Activated CD8-positive, alpha-beta memory T cell treated with anti-CD3 and anti-CD28 coated beads for 4 hours (primary cell): Measurements from ENCODE around the gene HPSE2.
"Not testable (repeated sequence)": the region's sequence is repeated elsewhere in the genome, so short reads cannot be mapped to it uniquely, and the experiment has no call there.

Experiments
- DNase-seq, 2 donors: peaks; one replicate each; pipeline ENCODE4 v3.0.0-alpha.2; 2020; ENCODE audit warnings: low read depth in 2 of 2

HPSE2 gene

GRCh38 chr10:99235658-99236626, at the start of gene HPSE2:
Gene HPSE2 (minus strand): TSS chr10:99235852.
- DNase-seq: no peak

- no peak for DNase-seq
Measured at GRCh38 chr10:99280472-99280871, 44.8 kb upstream of the HPSE2 start.

- no peak for DNase-seq
Measured at GRCh38 chr10:99279626-99280111, 44.0 kb upstream of the HPSE2 start.

GRCh38 chr10:99276848-99277486, 41.3 kb upstream of the HPSE2 start:
- DNase-seq: no peak

GRCh38 chr10:99266383-99266782, 30.7 kb upstream of the HPSE2 start:
- DNase-seq: no peak

GRCh38 chr10:99248824-99249223, 13.2 kb upstream of the HPSE2 start:
- DNase-seq: no peak

GRCh38 chr10:99247893-99248292, 12.2 kb upstream of the HPSE2 start:
- not testable (repeated sequence) for DNase-seq

GRCh38 chr10:99236627-99237309, 1.1 kb upstream of the HPSE2 start:
- no peak for DNase-seq

- DNase-seq: no peak
Measured at GRCh38 chr10:99234791-99235657, 628 bp downstream of the HPSE2 start.

- no peak for DNase-seq
Measured at GRCh38 chr10:99234041-99234790, 1.4 kb downstream of the HPSE2 start.

- DNase-seq: no peak
Measured at GRCh38 chr10:99233689-99234037, 2.0 kb downstream of the HPSE2 start.

DNA sequence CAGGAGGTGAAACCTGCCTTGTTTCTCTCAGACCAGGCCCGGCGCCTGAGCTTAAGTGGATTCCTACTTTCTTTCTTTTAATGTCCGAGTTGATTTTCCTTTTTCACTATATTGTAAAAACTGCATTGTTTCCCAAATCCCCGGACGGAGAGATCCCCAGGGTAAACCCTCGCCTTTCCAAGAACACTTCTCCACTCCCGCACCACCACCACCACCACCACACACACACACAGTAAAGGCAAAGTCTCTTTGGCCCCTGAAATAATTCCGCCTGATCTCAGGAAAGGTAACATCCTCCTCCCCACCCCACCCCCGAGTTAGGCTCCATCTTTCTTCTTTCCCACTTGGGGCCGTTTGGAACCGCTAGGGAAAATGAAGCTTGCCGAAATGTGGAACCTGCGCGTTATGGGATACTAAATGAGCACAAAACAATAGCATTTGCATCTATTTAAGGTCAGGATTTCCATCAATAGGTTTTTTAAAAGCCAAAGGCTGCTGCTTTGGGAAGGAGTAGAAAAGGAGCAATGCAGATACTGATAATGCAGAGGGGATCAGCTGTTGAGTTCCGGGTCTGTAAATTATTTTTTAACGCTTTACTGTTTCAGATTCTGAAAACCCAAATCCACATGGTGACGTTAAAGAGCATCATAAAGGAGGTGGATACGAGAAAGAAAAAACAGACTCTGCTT, 2.5 kb downstream of the HPSE2 start:
- DNase-seq: no peak

- no peak for DNase-seq
Measured at GRCh38 chr10:99232360-99232999, 3.2 kb downstream of the HPSE2 start.

GRCh38 chr10:99224766-99225165, 10.9 kb downstream of the HPSE2 start:
- DNase-seq: no peak

DNA sequence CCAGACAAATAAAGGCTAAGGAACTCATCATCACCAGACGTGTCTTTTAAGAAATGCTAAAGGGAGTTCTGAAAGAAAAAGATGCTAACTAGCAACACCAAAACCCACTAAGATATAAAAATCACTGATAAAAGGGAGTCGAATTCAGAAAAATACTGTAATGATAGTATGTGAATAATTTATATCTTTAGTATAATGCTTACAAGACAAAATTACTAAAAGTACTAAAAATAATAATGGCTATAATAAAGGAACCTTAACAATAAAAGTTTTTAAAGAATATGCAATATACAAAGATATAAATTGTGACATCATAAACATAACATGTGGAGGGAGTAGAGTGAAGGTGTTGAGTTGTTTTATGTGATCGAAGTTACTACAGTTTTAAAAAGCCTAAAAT, 28.3 kb downstream of the HPSE2 start:
- no peak for DNase-seq

- no peak for DNase-seq
Measured at GRCh38 chr10:99203310-99203709, 32.3 kb downstream of the HPSE2 start.

DNA sequence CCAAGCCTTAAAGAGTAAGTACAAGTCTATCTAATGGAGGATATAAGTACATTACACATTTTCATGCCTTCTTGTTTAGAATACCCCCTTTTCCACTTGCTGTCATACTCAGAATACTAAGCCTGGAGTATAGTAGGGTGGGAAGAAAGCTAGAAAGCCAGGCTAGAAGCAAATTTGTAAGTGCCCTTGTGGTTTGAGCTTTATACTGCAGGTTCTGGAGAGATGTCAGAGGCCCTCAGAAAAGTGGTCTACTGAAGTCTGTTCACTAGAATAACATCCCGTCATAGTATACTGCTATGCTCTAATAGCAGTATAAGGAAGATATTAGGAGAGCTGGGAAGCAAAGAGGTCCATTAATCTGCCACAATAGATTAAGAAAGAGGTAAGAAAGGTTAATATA, 62.7 kb downstream of the HPSE2 start:
- DNase-seq: no peak

DNA sequence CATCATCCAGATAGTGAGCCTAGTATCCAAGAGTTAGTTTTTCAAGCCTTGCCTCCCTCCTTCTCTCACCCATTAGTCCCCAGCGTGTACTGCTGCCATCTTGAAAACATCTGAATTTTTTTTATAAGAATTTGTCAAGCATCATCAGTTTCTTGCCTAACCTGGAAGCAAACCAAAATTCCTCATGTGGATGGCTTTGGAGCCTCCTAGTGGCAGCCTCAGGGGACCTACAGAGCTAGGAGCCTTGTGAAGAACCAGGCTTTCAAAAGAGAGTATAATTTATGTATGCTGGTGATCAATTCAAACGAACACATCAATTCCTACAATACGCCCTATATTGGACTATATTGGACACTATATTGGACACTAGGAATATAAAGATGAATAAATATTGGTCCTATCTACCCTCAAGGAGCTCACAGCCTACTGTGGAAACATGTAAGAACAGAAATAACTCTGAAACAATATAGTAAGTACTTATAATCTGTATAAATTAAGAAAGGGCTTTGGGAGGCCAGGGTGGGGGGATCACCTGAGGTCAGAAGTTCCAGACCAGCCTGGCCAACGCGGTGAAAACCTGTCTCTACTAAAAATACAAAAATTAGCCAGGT, 63.4 kb downstream of the HPSE2 start:
- DNase-seq: no peak

- DNase-seq: no peak
Measured at GRCh38 chr10:99170116-99170675, 65.5 kb downstream of the HPSE2 start.
